Measurements from ENCODE around the gene DNAI1.

DNAI1 gene

GRCh38 chr9:34549407-34549732 is 90.8 kb downstream of the DNAI1 start:
- Histone ChIP-seq H3F3A (ENCODE audit: insufficient read depth) (no peaks in the 10 kb centered on the region), H2AFZ (ENCODE audit: low read depth, low read length, severe bottlenecking) (no peak overlapping the region), H3K9me3 (ENCODE audit: insufficient read depth, low read length) (no peaks in the 10 kb centered on the region), H4K20me1 (ENCODE audit: low read depth, low read length) (no peaks in the 10 kb centered on the region), H3K27ac (ENCODE audit: low read depth, low read length) (no peak overlapping the region), H3K27me3 (ENCODE audit: low read length) (no peaks in the 10 kb centered on the region), H3K36me3 (ENCODE audit: low read length) (no peaks in the 10 kb centered on the region), H3K4me2 (ENCODE audit: low read depth, low read length, poor library complexity, severe bottlenecking) (no peak overlapping the region), H3K9ac (ENCODE audit: low read length) (no peak overlapping the region), H3K79me2 (ENCODE audit: insufficient read depth, low read length) (no peaks in the 10 kb centered on the region), H3K9me2 (replicated peaks; ENCODE audit: insufficient read depth, low read length) (no peaks in the 10 kb centered on the region), H3K4me3 (ENCODE audit: insufficient read depth, low read length, poor library complexity, severe bottlenecking) (no peak overlapping the region)
- TF ChIP-seq EZH2phosphoT487 (conservative IDR thresholded peaks at IDR 0.05; ENCODE audit: low read length) (no peak), CTCF (IDR thresholded peaks at IDR 0.05; ENCODE audit: insufficient read depth, low read length, poor library complexity, severe bottlenecking) (no peak)

GRCh38 chr9:34550016-34550680 is 91.5 kb downstream of the DNAI1 start:
- H3K4me3 ChIP-seq (ENCODE audit: insufficient read depth, low read length, poor library complexity, severe bottlenecking): no peak overlapping the region
- H3K9me2 ChIP-seq (replicated peaks; ENCODE audit: insufficient read depth, low read length): no peaks in the 10 kb centered on the region
- no peaks in the 10 kb centered on the region for H3K27me3 ChIP-seq (ENCODE audit: low read length)
- no peak overlapping the region for H2AFZ ChIP-seq (ENCODE audit: low read depth, low read length, severe bottlenecking)
- H3K79me2 ChIP-seq (ENCODE audit: insufficient read depth, low read length): no peaks in the 10 kb centered on the region
- H3F3A ChIP-seq (ENCODE audit: insufficient read depth): no peaks in the 10 kb centered on the region
- no peak overlapping the region for H3K27ac ChIP-seq (ENCODE audit: low read depth, low read length)
- H3K36me3 ChIP-seq (ENCODE audit: low read length): no peaks in the 10 kb centered on the region
- no peak overlapping the region for H3K9ac ChIP-seq (ENCODE audit: low read length)
- no peaks in the 10 kb centered on the region for H4K20me1 ChIP-seq (ENCODE audit: low read depth, low read length)
- TF ChIP-seq CTCF (IDR thresholded peaks at IDR 0.05; ENCODE audit: insufficient read depth, low read length, poor library complexity, severe bottlenecking): no peak
- no peak for TF ChIP-seq EZH2phosphoT487 (conservative IDR thresholded peaks at IDR 0.05; ENCODE audit: low read length)
- H3K4me2 ChIP-seq (ENCODE audit: low read depth, low read length, poor library complexity, severe bottlenecking): no peak overlapping the region
- H3K9me3 ChIP-seq (ENCODE audit: insufficient read depth, low read length): no peaks in the 10 kb centered on the region

- Histone ChIP-seq H3K36me3 (ENCODE audit: low read length) (no peaks in the 10 kb centered on the region), H3K4me2 (ENCODE audit: low read depth, low read length, poor library complexity, severe bottlenecking) (no peak overlapping the region), H3F3A (ENCODE audit: insufficient read depth) (no peaks in the 10 kb centered on the region), H3K9ac (ENCODE audit: low read length) (no peak overlapping the region), H3K4me3 (ENCODE audit: insufficient read depth, low read length, poor library complexity, severe bottlenecking) (no peak overlapping the region), H3K27ac (ENCODE audit: low read depth, low read length) (no peak overlapping the region), H3K9me3 (ENCODE audit: insufficient read depth, low read length) (no peaks in the 10 kb centered on the region), H3K27me3 (ENCODE audit: low read length) (no peaks in the 10 kb centered on the region), H4K20me1 (ENCODE audit: low read depth, low read length) (no peaks in the 10 kb centered on the region), H2AFZ (ENCODE audit: low read depth, low read length, severe bottlenecking) (no peak overlapping the region), H3K79me2 (ENCODE audit: insufficient read depth, low read length) (no peaks in the 10 kb centered on the region), H3K9me2 (replicated peaks; ENCODE audit: insufficient read depth, low read length) (no peaks in the 10 kb centered on the region)
- no peak for TF ChIP-seq CTCF (IDR thresholded peaks at IDR 0.05; ENCODE audit: insufficient read depth, low read length, poor library complexity, severe bottlenecking)
- TF ChIP-seq EZH2phosphoT487 (conservative IDR thresholded peaks at IDR 0.05; ENCODE audit: low read length): no peak
Measured at GRCh38 chr9:34550681-34551270, 92.2 kb downstream of the DNAI1 start.

Measured in SU-DHL-6 (cell line).